ENCODE results near the gene HES7.

The HES7 gene

GRCh38 chr17:8142887-8143580 lies 19.1 kb upstream of the HES7 start:
- no peak for DNase-seq

DNA sequence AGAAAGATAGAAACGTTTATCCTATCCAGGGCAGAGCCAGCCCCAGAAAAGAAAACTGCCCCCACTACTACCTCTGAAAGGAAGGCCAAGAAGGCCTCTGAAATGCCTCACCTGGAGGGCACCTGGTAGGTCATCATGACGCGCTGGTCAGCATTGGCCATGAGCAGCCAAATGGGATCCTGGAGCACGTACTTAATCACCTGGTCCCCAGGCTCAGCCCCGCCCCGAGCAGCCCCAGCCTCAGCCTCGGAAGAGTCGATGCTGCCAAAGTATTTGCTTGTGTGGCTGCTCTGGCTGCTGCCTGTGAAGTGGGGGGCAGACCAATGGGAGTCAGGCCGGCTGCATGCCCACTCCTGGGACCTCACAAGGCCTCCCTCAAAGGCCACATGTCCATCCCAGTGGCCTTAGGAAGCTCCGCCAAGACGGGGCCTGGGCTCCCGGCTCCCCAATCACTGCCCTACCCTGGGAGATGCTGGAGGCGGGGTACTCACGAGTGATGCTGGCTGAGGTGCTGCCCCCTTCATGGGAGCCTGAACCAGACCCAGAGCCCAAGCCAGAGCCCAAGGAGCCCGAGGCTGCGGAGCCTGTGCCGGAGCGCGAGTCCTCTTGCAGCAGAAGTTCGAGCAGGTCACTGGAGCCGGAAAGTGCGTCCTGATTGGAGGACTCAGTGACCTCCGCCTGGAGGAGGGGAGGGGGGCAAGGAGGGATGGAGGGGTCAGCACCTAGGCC lies 18.4 kb upstream of the HES7 start:
- DNase-seq, result no peak

DNA sequence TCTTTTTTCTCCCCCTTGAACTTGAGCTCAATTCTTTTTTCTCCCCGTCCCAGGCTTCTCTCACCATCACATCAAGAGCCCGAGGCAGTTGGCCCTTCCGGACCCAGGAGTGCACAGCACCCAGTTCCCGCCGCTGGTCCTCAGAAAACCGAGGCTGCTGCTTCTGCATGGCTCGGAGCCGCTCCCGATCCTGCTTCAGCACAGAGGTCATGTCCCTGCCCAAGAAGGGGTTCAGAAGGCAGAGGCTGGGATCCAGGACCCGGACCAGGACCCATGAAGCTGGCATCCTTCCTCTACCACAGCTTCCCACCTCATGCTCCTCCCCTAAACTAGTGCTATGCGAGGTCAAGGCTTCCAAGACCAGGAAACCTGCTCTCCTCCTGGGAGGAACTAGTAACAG lies 17.8 kb upstream of the HES7 start:
- no peak for DNase-seq

DNA sequence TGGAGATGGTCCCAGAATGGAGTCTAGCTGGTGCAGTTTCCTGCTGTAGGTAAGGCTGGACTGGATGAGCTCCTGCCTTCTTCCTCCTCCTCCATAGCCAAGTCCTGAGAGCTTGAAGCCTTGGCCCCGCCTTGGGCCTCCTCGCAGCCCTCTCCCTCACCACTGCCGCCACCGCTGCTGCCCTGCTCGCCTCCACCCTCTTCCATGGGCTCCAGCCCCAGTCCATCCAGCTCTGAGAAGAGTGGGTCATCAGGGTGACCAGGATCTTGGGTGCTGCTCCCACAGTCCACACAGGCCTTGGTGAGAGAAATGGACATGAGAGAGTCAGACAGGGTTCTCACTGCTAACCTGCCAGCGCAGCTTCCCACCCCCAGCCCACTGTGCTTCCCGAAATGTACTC lies 17.1 kb upstream of the HES7 start:
- DNase-seq, result no peak

DNA sequence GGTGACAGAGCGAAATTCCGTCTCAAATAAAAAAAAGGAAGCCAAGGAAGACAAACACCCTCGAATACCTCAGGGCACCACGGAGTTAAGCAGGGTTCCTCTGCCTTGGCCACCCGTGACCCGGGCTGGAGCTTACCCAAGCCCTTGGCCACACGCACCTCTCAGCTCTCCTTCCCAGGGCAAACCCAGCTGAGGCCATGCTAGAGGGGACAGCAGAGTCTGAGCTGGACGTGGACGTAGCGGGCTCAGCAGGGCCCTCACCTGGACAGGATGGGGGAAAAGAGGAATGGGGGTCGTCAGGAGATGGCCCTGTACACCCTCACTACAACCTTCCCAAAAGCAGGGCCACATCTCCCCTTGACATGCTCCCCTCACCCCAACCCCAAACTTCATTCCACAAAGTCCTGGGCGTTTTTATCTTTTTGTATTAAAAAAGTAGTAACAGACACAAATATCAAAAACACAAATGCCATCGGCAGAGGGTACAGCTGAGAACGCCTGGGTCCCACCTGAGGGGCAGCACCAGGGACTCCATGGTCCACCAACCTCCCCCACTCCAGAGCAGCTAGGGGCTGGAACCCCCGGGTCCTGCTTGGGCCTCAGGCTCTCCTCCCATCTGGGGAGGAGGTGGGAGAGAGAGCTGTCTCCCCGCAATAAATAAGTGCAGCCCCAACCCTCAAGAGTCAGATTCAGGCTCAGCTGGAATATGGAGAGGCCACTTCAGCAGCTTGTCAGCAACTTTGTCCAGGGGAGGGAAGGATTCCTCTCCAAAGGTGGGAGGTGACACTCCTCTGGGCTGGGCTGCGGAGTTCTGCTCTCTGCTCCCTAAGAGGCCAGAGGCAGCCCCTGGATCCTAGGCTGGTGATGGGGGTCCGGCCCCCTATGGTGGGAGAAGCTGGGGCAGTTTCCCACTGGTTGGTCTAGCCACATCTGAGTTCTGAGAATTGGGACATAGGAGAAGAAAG lies 16.4 kb upstream of the HES7 start:
- no peak for DNase-seq

DNA sequence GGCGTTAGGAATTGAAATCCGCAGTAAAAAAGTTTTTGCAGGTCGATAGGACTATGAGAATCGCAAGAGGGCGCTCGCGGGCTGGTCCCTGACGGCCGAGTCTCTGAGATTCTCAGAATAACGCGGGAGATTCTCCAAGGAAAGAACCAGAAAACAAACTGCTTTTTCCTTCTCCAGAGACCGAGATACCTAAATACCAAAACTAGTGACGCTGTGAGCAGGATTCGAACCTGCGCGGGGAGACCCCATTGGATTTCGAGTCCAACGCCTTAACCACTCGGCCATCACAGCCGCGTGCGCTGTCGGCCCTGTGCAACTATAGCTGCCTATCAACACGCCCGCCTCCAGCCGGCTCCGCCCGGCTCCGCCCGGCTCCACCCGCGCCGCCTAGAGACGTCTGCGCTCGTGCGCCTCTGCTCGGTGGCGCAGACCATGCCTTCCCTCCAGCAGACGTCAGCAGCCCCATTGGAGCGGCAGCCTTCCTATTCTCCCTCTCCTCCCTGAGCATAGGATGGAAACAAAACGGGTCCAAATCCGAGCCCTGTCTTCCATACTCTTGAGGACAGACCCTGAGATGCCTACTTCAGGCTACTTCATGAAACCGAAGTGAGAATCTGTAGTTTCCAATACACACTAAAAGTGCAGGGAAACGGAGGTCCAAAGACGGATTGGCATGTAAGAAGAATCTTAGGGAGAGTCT lies 14.9 kb upstream of the HES7 start:
- DNase-seq, result peak; percentile 94 to 97

GRCh38 chr17:8138374-8138671 lies 14.4 kb upstream of the HES7 start:
- DNase-seq, result no peak

DNA sequence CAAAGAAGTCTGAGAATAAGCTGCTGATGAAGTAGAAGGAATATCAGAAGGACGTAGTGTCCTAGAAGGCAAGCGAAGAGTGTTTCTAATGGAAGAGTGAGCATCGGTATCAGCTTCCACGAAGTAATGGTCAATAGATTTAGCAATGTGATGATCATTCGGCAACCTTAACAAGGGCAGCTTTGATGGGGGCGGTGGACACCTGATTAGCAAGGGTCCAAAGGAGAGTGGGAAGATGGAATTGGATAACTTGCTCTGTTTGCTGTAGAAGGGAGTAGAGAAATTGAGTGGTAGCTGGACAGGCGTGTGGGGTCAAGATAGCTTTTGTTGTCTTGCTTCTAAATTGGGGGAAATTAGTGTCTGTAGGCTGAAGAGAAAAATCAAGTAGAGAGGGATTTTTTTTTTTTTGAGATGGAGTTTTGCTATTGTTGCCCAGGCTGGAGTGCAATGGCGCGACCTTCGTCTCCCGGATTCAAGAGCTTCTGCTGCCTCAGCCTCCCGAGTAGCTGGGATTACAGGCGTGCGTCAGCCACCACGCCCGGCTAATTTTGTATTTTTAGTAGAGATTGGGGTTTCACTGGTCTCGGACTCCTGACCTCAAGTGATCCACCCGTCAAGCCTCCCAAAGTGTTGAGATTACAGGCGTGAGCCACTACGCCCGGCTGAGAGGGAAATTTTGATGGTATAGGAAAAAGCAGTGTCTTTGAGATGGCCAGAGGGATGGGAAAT lies 13.9 kb upstream of the HES7 start:
- no peak for DNase-seq

GRCh38 chr17:8133941-8134340 lies 10.0 kb upstream of the HES7 start:
- no peak for DNase-seq

GRCh38 chr17:8133399-8133798 lies 9.5 kb upstream of the HES7 start:
- DNase-seq, result no peak

- no peak for DNase-seq
Measured at GRCh38 chr17:8131844-8132441, 8.0 kb upstream of the HES7 start.

DNA sequence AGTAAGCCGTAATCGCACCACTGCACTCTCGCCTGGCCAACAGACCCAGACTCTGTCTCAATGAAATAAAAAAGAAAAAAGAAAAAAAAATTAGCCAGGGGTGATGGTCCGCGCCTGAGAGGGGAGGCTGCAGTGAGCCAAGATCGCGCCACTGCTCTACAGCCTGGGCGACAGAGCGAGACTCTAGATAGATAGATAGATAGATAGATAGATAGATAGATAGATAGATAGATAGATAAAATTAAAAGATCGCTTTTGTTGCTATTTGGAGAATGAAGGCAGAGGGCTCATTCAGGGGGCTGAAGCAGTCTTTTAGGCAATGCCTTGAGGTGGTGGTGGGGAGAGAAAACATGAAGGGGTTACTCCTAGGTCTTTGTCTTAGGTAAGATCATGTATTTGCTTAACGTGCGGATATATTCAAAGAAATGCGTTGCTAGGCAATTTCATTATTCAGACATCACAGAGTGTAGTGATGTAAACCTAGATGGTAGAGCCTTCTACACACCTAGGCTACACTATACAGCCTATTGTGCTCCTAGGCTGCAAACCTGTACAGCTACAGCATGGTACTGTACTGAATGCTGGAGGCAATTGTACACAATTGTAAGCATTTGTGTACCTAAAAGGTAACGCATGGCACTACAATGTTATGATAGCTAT lies 4.3 kb upstream of the HES7 start:
- DNase-seq, result no peak

DNA sequence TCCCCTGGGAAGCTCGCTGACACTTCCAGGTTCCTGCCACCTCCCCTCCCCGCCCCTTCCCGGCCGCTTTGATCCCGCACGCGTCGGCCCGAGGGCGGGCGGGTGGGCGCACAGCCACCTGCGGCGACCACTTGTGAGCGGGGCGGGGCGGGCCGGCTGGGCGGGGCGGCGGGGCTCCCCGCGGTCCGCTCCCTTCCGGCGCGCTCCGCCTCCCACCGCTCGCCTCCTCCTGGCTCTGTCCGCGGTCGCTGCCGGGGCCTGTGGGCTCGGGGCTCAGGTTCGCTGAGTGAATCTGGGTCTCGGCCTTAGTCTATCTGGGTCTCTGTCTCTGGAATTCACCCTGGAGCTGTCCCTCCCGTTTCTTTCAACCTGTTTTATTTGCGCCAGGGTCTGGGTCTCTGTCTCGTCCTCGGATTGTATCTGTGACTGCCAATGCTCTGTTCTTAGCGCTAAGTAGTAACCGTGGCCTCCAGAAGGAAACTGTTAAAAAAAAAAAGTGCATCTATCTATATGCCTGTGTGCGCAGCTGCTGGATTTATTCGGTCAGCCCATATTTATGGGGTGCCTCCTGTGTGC lies 2.7 kb upstream of the HES7 start:
- peak in 1 of 2 donors; percentile 25 for DNase-seq

DNA sequence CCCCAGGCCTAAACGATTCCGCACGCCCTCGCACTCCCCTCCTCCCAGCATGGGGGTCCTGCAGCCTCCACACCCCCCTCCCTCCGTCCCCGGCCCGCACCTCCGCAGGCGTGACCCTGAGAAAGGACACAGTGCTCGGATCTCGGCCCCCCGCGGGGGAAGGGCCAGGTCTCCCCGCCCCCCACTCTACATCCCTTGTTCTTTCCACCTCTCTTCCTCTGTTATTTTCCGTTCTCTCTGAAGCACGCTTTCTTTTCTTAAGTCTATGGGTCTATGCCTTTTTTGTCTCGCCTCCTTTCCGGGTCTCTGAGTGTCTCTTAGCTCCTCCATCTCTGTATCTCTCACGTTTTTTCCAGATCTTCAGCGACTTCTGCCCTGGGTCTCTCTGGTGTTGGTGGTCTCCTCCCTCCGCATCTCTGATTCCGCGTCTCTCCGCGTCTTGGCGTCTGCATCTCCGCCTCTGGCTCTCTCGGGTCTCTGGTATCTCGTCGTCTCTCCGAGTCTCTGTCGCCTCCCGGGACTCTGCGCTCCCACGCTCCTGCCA lies 2.1 kb upstream of the HES7 start:
- no peak for DNase-seq

GRCh38 chr17:8125154-8125946 lies 1.4 kb upstream of the HES7 start:
- peak; percentile 72 to 76 for DNase-seq

- DNase-seq, result no peak
Measured at GRCh38 chr17:8124350-8125153, 646 bp upstream of the HES7 start.

- no peak for DNase-seq
Measured at GRCh38 chr17:8122924-8123694, 797 bp downstream of the HES7 start.

DNA sequence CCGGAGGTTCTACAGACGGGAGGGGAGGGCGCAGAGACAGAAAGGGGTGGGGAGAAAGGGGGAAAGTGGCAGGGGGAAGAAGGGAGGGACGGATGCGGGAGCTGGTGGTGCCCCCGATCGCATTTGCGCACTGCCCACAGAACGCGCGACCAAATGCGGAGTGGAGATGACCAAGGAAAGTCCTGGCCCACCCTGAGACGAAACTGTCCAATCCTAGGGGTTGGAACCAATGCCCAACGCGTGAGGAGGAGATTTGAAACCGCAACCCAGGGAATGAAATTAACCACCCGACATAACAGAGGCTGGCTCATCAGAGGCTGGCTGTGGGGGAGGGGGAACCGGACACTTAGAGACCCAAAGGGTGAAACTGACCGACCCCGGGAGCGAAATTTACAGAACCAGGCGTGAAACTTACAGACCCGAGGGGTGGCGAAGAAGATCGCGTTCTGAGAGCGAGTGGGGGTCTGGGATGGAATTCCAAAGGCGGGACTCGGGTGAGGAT lies 1.4 kb downstream of the HES7 start:
- DNase-seq, result no peak
